Lower lobe of right lung (tissue), 2 donors: ENCODE results near the gene ACSM3. TPM values are rescaled to one million over a fixed set of nuclear protein-coding genes. Genes with fewer than 3 reads are reported as not detected.

Experiments used
- ATAC-seq, 2 donors: fragments of 200-7000 bp; cut with Tn5 transposase; one replicate each; pipeline ENCODE4 v1.9.1; 2020 to 2022; ENCODE audit warnings: mild to moderate bottlenecking in 2 of 2, moderate library complexity in 2 of 2
- DNase-seq: peaks from one replicate; pipeline ENCODE4 v3.0.0-alpha.2; 2020
- H3K27ac ChIP-seq: fragments of 200-600 bp; one replicate; pipeline ENCODE4 v1.8.0; 2022
- H3K27me3 ChIP-seq: fragments of 200-600 bp; one replicate; pipeline ENCODE4 v1.8.0; 2022; ENCODE audit warnings: low read depth
- H3K36me3 ChIP-seq: fragments of 200-600 bp; one replicate; pipeline ENCODE4 v1.8.0; 2022; ENCODE audit warnings: mild to moderate bottlenecking
- H3K4me1 ChIP-seq: fragments of 200-600 bp; one replicate; pipeline ENCODE4 v1.8.0; 2022
- H3K4me3 ChIP-seq: fragments of 200-600 bp; one replicate; pipeline ENCODE4 v1.8.0; 2022; ENCODE audit warnings: mild to moderate bottlenecking
- H3K9me3 ChIP-seq: fragments of 200-600 bp; one replicate; pipeline ENCODE4 v1.8.0; 2022
- intact Hi-C: fragments of 100-400 bp; cut with DNase I; formaldehyde crosslinking; loops from one replicate; pipeline ENCODE4 v1.11.0; 2022
- total RNA-seq: library from RNA; stranded (reverse); fragmentation: NEBNext Ultra II Directional; extraction: Animal tissue kit (Norgen Biotek cat#: 25700); gene quantifications from one replicate; pipeline ENCODE4 v1.2.1, GENCODE V29; 2021
- TF ChIP-seq, protein P1 (sequence below): fragments of 200-600 bp; IDR thresholded peaks from one replicate; pipeline ENCODE4 v1.8.0; 2022; ENCODE audit warnings: antibody characterized with exemption, mild to moderate bottlenecking
- donor health status: DM: no; HTN: yes; CAD: no; lungs with severe emphysema.

Gene ACSM3
- total RNA-seq, 1 donor from 2014 or later = 25.2 TPM

GRCh38 chr16:20741554-20742285 lies 22.1 kb upstream of the ACSM3 start, which contains the start of gene THUMPD1:
Gene THUMPD1 (minus strand): TSS chr16:20741818. CDS start chr16:20741739, 79 bp downstream.
- intact Hi-C loops = no loop called here
- Histone ChIP-seq H3K4me3 (peak within 1 kb of the TSS; percentile 98), H3K27me3 (no peaks in the 10 kb centered on the region), H3K4me1 (peaks cover 39% of the 10 kb centered on the region), H3K9me3 (peaks cover 2% of the 10 kb centered on the region), H3K36me3 (peaks cover 27% of the 10 kb centered on the region), H3K27ac (peak within 1 kb of the TSS; percentile 99)
- ATAC-seq = peak; percentile 97 to 98
- TF ChIP-seq, protein P1, sequence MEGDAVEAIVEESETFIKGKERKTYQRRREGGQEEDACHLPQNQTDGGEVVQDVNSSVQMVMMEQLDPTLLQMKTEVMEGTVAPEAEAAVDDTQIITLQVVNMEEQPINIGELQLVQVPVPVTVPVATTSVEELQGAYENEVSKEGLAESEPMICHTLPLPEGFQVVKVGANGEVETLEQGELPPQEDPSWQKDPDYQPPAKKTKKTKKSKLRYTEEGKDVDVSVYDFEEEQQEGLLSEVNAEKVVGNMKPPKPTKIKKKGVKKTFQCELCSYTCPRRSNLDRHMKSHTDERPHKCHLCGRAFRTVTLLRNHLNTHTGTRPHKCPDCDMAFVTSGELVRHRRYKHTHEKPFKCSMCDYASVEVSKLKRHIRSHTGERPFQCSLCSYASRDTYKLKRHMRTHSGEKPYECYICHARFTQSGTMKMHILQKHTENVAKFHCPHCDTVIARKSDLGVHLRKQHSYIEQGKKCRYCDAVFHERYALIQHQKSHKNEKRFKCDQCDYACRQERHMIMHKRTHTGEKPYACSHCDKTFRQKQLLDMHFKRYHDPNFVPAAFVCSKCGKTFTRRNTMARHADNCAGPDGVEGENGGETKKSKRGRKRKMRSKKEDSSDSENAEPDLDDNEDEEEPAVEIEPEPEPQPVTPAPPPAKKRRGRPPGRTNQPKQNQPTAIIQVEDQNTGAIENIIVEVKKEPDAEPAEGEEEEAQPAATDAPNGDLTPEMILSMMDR = peak; percentile 37
- DNase-seq = peak; percentile 98

- no peak for DNase-seq
- peaks cover 8% of the 10 kb centered on the region for H3K36me3 ChIP-seq
- no peak overlapping the region for H3K4me3 ChIP-seq
- H3K4me1 ChIP-seq = peaks cover 33% of the 10 kb centered on the region
- intact Hi-C loops = no loop called here
- H3K27ac ChIP-seq = no peak overlapping the region
- ATAC-seq = no peak
- TF ChIP-seq, protein P1 = no peak
- H3K27me3 ChIP-seq = no peaks in the 10 kb centered on the region
- peaks cover 16% of the 10 kb centered on the region for H3K9me3 ChIP-seq
Measured at GRCh38 chr16:20743591-20743990, 20.2 kb upstream of the ACSM3 start.

DNA sequence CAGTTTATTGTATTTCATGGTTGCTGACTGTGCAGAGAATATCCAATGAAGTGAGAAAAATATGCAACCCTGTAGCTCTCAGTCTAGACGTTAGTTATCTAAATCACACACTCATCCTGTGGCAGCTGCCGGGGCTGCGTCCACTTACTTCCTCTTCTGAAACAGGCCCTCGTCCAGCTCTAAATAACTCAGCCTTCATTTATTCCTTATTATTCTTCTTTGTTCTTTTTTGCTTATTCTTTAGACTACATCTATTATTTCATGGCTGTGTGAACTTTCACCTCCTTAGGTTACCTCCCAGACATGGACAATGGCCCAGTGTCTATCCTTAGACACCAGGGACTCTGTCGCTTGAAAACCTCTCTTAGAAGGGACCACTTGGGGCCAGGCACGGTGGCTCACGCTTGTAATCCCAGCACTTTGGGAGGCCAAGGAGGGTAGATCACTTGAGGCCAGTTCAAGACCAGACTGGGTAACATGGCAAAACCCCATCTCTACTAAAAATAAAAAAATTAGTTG lies 18.8 kb upstream of the ACSM3 start:
- peak; percentile 66 for DNase-seq
- TF ChIP-seq, protein P1 = no peak
- Histone ChIP-seq H3K9me3 (peaks cover 16% of the 10 kb centered on the region), H3K27me3 (no peaks in the 10 kb centered on the region), H3K27ac (no peak overlapping the region), H3K4me3 (no peak overlapping the region), H3K36me3 (no peaks in the 10 kb centered on the region), H3K4me1 (peaks cover 19% of the 10 kb centered on the region)
- no peak for ATAC-seq
- intact Hi-C loops = no loop called here

- no peak overlapping the region for H3K27ac ChIP-seq
- TF ChIP-seq, protein P1 = no peak
- H3K4me1 ChIP-seq = peaks cover 11% of the 10 kb centered on the region
- DNase-seq = no peak
- ATAC-seq = no peak
- no peak overlapping the region for H3K4me3 ChIP-seq
- intact Hi-C loops = no loop called here
- no peaks in the 10 kb centered on the region for H3K27me3 ChIP-seq
- peaks cover 16% of the 10 kb centered on the region for H3K9me3 ChIP-seq
- no peaks in the 10 kb centered on the region for H3K36me3 ChIP-seq
Measured at GRCh38 chr16:20746461-20746860, 17.4 kb upstream of the ACSM3 start.

DNA sequence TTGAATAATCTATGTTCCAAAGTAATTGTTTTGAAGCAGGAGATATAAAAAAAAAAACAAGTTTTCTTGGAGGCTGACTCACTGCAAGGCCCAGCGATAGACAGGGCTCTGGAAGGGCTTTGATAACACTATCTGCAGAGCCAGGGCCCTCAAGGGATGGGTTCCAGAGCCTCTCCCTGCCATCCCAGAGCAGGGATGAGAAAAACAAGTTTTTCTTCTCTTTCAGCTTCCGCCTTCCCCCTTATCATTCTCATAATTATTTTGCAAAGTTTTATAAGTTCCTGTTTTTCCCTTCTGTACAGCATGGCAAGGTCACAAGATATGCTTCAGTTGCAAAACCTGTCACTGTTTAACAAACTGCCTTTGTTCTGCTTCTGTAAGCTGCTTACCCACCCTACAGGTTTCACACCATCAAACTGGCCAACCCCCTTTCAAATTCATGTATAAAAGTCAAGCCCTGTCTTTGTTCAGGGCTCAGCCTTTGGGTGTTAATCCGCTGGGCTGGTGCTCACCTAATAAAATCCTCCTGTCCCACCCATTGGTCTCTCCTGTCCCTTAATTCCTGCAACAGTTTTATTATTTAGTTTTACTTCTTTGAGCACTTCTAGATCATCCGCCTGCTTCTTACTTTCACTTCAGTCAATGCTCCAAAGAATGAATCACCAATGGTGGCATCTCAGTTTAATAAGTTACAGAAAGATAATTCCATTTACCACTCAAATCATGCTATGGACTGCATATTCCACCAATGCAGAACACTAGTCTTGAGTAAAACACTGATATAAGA lies 16.6 kb upstream of the ACSM3 start:
- DNase-seq (no peak), ATAC-seq (peak in 1 of 2 donors; percentile 38)
- H3K27me3 ChIP-seq = no peaks in the 10 kb centered on the region

More for the DNA sequence above, 16.6 kb upstream of the ACSM3 start:
- H3K4me3 ChIP-seq = no peak overlapping the region
- intact Hi-C loops = no loop called here
- H3K9me3 ChIP-seq = peaks cover 16% of the 10 kb centered on the region
- no peaks in the 10 kb centered on the region for H3K36me3 ChIP-seq
- peak overlapping the region; percentile 11 for H3K27ac ChIP-seq
- TF ChIP-seq, protein P1 = no peak
- peaks cover 11% of the 10 kb centered on the region for H3K4me1 ChIP-seq
